WTC11 (cell line): ENCODE measurements around the gene NLGN4X. TPM values are rescaled to one million over a fixed set of nuclear protein-coding genes. Genes with fewer than 3 reads are reported as not detected.
A peak's percentile ranks its signal among the peaks of the same experiment; 100 is the strongest.

Experiments used
- ATAC-seq: fragments of 200-7000 bp; cut with Tn5 transposase; 2 replicates; pipeline ENCODE4 v1.10.0; 2021; ENCODE audit warnings: mild to moderate bottlenecking, moderate library complexity
- CTCF ChIA-PET: fragments of 300-600 bp; sonication (Branson Sonifier 250); formaldehyde crosslinking; loops from one replicate; lab custom pipeline; 2021; ENCODE audit warnings: antibody characterized with exemption; lab: Charles Lee
- POLR2A ChIA-PET: fragments of 350-600 bp; sonication (Branson Sonifier 250); formaldehyde crosslinking; loops from one replicate; lab custom pipeline; 2021; ENCODE audit warnings: antibody characterized with exemption; lab: Charles Lee
- DNase-seq: peaks from one replicate; pipeline ENCODE4 v3.0.0; 2021; ENCODE audit warnings: low spot score
- H3K27ac Mint-ChIP-seq: 2 replicates; pipeline ENCODE4 v1.8.0; 2021; ENCODE audit warnings: mixed read lengths
- H3K27me3 Mint-ChIP-seq: 2 replicates; pipeline ENCODE4 v1.8.0; 2021; ENCODE audit warnings: low read depth, mild to moderate bottlenecking, moderate library complexity, mixed read lengths
- H3K36me3 Mint-ChIP-seq: 2 replicates; pipeline ENCODE4 v1.8.0; 2021; ENCODE audit warnings: mixed read lengths
- H3K4me1 Mint-ChIP-seq: 2 replicates; pipeline ENCODE4 v1.8.0; 2022; ENCODE audit warnings: mixed read lengths
- H3K4me3 Mint-ChIP-seq: 2 replicates; pipeline ENCODE4 v1.8.0; 2021; ENCODE audit warnings: mild to moderate bottlenecking, moderate library complexity, mixed read lengths
- H3K9me3 Mint-ChIP-seq: 2 replicates; pipeline ENCODE4 v1.8.0; 2021; ENCODE audit warnings: mixed read lengths
- CREM ChIP-seq: sonication (generic); formaldehyde crosslinking; IDR thresholded peaks from 2 replicates; pipeline ENCODE4 v1.8.1; 2022; ENCODE audit warnings: mild to moderate bottlenecking, missing genetic modification reagents, moderate library complexity
- NFE2L1 ChIP-seq: sonication (generic); formaldehyde crosslinking; IDR thresholded peaks from 2 replicates; pipeline ENCODE4 v1.8.1; 2023; ENCODE audit warnings: missing genetic modification reagents
- RORB ChIP-seq: fragments of 250-450 bp; sonication (Bioruptor Pico); IDR thresholded peaks from 2 replicates; pipeline ENCODE4 v1.9.0; 2021; ENCODE audit warnings: mild to moderate bottlenecking
- SOX15 ChIP-seq: fragments of 250-450 bp; sonication (Bioruptor Pico); IDR thresholded peaks from 2 replicates; pipeline ENCODE4 v1.9.0; 2021; ENCODE audit warnings: mild to moderate bottlenecking
- TCF7 ChIP-seq: sonication (generic); formaldehyde crosslinking; IDR thresholded peaks from 2 replicates; pipeline ENCODE4 v1.8.0; 2022; ENCODE audit warnings: mild to moderate bottlenecking, low read depth, missing genetic modification reagents, moderate library complexity
- ZNF121 ChIP-seq: sonication (generic); formaldehyde crosslinking; IDR thresholded peaks from 2 replicates; pipeline ENCODE4 v1.8.0; 2023; ENCODE audit warnings: missing genetic modification reagents
- ZNF263 ChIP-seq: sonication (generic); formaldehyde crosslinking; IDR thresholded peaks from 2 replicates; pipeline ENCODE4 v1.8.1; 2022; ENCODE audit warnings: low read depth, mild to moderate bottlenecking, moderate library complexity, missing genetic modification reagents
- total RNA-seq: library from RNA; stranded (reverse); gene quantifications from 3 replicates; pipeline ENCODE4 v1.2.3, GENCODE V29; 2021
- TF ChIP-seq, protein P1 (sequence below): sonication (generic); formaldehyde crosslinking; IDR thresholded peaks from 2 replicates; pipeline ENCODE4 v1.8.1; 2023; ENCODE audit warnings: mild to moderate bottlenecking, moderate library complexity, missing genetic modification reagents
- TF ChIP-seq, protein P2 (sequence below): sonication (generic); formaldehyde crosslinking; IDR thresholded peaks from 2 replicates; pipeline ENCODE4 v1.8.0; 2023; ENCODE audit warnings: missing genetic modification reagents
- TF ChIP-seq, protein P3 (sequence below): sonication (generic); formaldehyde crosslinking; IDR thresholded peaks from 2 replicates; pipeline ENCODE4 v1.8.0; 2023; ENCODE audit warnings: mild to moderate bottlenecking, missing genetic modification reagents
- TF ChIP-seq, protein P4 (sequence below): sonication (generic); formaldehyde crosslinking; IDR thresholded peaks from 2 replicates; pipeline ENCODE4 v1.8.1; 2023; ENCODE audit warnings: mild to moderate bottlenecking, missing genetic modification reagents, moderate library complexity
- TF ChIP-seq, protein P5 (sequence below): fragments of 250-450 bp; sonication (Bioruptor Pico); conservative IDR thresholded peaks from 2 replicates; pipeline ENCODE4 v1.9.0; 2021; ENCODE audit warnings: mild to moderate bottlenecking
- TF ChIP-seq, protein P6 (sequence below): sonication (generic); formaldehyde crosslinking; IDR thresholded peaks from 2 replicates; pipeline ENCODE4 v1.8.1; 2022; ENCODE audit warnings: low read depth, mild to moderate bottlenecking, moderate library complexity, missing genetic modification reagents, borderline replicate concordance

Gene NLGN4X
- total RNA-seq, 1 experiment from 2014 or later: 53.8 TPM

DNA sequence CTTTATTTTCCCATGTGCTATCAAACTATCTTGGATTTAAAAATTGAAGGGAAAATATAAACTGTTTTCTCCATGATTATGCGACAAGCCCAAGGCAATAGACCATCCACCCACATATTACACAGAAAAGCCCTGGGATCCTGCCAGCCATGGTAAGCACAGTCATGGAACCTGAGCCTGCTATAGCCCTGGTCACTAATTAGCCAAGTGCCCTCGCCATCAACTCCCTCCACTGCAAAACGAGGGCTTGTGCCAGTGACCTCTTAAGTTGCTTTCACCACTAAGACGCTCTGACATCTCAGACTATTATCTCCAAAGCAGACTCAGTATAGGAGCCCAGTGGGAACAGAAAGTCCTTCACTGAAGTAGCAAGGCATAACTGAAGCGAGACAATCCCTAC lies 69.2 kb downstream of the NLGN4X start (continued):
- TF ChIP-seq, protein P1, sequence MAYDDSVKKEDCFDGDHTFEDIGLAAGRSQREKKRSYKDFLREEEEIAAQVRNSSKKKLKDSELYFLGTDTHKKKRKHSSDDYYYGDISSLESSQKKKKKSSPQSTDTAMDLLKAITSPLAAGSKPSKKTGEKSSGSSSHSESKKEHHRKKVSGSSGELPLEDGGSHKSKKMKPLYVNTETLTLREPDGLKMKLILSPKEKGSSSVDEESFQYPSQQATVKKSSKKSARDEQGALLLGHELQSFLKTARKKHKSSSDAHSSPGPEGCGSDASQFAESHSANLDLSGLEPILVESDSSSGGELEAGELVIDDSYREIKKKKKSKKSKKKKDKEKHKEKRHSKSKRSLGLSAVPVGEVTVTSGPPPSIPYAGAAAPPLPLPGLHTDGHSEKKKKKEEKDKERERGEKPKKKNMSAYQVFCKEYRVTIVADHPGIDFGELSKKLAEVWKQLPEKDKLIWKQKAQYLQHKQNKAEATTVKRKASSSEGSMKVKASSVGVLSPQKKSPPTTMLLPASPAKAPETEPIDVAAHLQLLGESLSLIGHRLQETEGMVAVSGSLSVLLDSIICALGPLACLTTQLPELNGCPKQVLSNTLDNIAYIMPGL (CRISPR knock-in tag): no peak
- no peak for TF ChIP-seq SOX15 (CRISPR knock-in tag)
- TF ChIP-seq, all 79 proteins: peak for 0

DNA sequence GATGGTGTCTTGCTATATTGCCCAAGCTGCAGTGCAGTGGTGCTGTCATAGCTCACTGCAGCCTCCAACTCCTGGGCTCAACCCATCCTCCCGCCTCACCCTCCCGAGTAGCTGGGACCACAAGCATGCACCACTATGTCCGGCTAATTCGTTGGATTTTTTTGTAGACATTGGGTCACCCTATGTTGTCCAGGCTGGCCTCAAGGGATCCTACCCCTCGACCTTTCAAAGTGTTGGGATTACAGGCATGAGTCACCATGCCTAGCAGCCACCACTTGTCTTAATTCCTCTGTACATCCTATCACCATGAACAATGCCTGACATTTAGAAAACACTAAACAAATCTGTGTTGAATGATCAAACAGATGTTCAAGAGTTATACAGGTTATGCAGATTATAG lies 76.7 kb downstream of the NLGN4X start:
- no peaks in the 10 kb centered on the region for H3K27me3 Mint-ChIP-seq
- H3K9me3 Mint-ChIP-seq: no peaks in the 10 kb centered on the region
- H3K27ac Mint-ChIP-seq: no peak overlapping the region
- H3K4me3 Mint-ChIP-seq: no peak overlapping the region
- ATAC-seq: no peak
- DNase-seq: no peak
- ChIA-PET POLR2A (no interaction called here), CTCF (no interaction called here)
- H3K4me1 Mint-ChIP-seq: peaks cover 22% of the 10 kb centered on the region
- TF ChIP-seq CREM (no peak), ZNF121 (CRISPR knock-in tag) (peak; percentile 43; the same call in 1 of the 2 replicates)
- TF ChIP-seq, protein P2, sequence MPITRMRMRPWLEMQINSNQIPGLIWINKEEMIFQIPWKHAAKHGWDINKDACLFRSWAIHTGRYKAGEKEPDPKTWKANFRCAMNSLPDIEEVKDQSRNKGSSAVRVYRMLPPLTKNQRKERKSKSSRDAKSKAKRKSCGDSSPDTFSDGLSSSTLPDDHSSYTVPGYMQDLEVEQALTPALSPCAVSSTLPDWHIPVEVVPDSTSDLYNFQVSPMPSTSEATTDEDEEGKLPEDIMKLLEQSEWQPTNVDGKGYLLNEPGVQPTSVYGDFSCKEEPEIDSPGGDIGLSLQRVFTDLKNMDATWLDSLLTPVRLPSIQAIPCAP (CRISPR knock-in tag): no peak
- TF ChIP-seq, protein P3, sequence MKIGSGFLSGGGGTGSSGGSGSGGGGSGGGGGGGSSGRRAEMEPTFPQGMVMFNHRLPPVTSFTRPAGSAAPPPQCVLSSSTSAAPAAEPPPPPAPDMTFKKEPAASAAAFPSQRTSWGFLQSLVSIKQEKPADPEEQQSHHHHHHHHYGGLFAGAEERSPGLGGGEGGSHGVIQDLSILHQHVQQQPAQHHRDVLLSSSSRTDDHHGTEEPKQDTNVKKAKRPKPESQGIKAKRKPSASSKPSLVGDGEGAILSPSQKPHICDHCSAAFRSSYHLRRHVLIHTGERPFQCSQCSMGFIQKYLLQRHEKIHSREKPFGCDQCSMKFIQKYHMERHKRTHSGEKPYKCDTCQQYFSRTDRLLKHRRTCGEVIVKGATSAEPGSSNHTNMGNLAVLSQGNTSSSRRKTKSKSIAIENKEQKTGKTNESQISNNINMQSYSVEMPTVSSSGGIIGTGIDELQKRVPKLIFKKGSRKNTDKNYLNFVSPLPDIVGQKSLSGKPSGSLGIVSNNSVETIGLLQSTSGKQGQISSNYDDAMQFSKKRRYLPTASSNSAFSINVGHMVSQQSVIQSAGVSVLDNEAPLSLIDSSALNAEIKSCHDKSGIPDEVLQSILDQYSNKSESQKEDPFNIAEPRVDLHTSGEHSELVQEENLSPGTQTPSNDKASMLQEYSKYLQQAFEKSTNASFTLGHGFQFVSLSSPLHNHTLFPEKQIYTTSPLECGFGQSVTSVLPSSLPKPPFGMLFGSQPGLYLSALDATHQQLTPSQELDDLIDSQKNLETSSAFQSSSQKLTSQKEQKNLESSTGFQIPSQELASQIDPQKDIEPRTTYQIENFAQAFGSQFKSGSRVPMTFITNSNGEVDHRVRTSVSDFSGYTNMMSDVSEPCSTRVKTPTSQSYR (CRISPR knock-in tag): no peak
- H3K36me3 Mint-ChIP-seq: peaks cover 12% of the 10 kb centered on the region

DNA sequence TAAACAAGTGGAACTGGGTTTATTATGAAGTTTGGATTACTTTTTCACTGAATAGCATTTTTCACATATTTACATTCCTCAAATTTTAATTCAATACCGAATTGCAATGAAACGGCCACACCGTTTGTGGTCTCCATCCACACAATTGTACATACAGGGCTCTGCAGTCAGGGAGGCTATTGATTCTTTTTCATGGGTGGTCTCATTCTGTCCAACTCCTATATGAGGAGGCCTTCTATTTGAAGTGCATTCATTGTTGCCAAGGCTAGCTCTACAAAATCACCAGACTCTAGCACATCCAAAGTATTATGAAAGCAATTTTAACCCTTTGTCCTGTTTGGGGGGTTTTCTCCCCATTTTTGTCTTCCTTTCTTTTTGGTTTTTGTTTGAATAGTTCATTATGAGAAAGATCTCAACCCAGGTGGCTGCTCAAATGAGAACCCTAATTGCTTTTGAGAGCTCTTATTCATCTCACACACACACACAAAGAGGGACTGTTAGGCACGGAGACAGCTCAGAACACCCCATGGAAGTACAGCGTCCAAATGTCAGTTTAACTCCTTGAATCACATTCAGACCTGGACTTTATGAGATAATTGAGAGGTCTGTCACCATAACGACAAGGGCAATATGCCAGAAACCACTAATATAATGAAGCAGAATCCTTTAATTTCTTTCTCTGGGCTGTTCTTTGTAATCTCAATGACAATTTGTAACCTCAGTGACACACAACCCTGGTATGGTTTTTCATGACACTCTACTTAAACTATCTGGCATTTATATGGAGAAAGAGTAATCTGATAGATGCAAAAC lies 79.4 kb downstream of the NLGN4X start:
- H3K4me1 Mint-ChIP-seq: peaks cover 22% of the 10 kb centered on the region
- ChIA-PET POLR2A (no interaction called here), CTCF (no interaction called here)
- no peaks in the 10 kb centered on the region for H3K9me3 Mint-ChIP-seq
- H3K36me3 Mint-ChIP-seq: peaks cover 13% of the 10 kb centered on the region
- DNase-seq (no peak), ATAC-seq (no peak)
- H3K4me3 Mint-ChIP-seq: no peak overlapping the region
- H3K27me3 Mint-ChIP-seq: no peaks in the 10 kb centered on the region
- TF ChIP-seq ZNF263 (CRISPR knock-in tag): no peak
- TF ChIP-seq, protein P2 (CRISPR knock-in tag): no peak
- TF ChIP-seq, protein P4, sequence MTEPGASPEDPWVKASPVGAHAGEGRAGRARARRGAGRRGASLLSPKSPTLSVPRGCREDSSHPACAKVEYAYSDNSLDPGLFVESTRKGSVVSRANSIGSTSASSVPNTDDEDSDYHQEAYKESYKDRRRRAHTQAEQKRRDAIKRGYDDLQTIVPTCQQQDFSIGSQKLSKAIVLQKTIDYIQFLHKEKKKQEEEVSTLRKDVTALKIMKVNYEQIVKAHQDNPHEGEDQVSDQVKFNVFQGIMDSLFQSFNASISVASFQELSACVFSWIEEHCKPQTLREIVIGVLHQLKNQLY (CRISPR knock-in tag): no peak
- TF ChIP-seq NFE2L1 (CRISPR knock-in tag): no peak
- no peak for TF ChIP-seq TCF7
- TF ChIP-seq, protein P5, sequence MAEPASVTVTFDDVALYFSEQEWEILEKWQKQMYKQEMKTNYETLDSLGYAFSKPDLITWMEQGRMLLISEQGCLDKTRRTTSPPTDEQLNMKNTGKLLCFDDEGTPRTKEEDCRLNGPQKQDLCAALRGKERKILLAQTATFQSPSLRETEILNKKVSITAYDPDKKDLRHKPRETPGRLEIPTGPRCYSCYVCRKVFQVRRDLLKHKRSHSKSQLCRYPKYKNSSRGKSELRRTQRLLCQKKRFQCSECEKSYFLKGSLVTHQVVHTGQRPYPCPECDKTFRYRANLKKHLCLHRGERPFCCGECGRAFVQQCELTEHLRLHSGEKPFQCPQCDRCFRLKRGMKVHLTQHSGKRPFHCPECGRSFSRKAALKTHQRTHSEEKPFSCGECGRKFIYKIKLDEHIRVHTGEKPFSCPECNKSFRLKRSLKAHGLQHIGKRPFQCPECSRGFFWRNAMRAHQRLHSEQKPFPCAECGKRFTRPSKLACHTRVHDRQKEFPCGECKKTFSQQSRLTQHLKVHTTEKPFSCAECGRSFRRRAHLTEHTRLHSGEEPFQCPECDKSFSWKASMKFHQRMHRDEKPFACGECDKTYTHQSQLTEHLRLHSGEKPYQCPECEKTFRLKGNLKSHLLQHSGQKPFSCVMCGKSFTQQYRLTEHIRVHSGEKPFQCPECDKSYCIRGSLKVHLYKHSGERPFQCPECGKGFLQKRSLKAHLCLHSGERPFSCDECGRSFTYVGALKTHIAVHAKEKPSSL (CRISPR knock-in tag): no peak
- TF ChIP-seq, protein P6, sequence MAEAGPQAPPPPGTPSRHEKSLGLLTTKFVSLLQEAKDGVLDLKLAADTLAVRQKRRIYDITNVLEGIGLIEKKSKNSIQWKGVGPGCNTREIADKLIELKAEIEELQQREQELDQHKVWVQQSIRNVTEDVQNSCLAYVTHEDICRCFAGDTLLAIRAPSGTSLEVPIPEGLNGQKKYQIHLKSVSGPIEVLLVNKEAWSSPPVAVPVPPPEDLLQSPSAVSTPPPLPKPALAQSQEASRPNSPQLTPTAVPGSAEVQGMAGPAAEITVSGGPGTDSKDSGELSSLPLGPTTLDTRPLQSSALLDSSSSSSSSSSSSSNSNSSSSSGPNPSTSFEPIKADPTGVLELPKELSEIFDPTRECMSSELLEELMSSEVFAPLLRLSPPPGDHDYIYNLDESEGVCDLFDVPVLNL (CRISPR knock-in tag): no peak
- TF ChIP-seq RORB (CRISPR knock-in tag): no peak
- peak overlapping the region; percentile 21; the same call in 1 of the 2 replicates for H3K27ac Mint-ChIP-seq
